Endothelial cell (in vitro differentiated cells): ENCODE results near the gene TSHZ2. TPM values are rescaled to one million over a fixed set of nuclear protein-coding genes. Genes with fewer than 3 reads are reported as not detected.

ENCODE experiments used
- DNase-seq: peaks from one replicate; pipeline ENCODE4 v3.0.0; 2021; ENCODE audit warnings: low spot score
- H3K27ac Mint-ChIP-seq: one replicate; pipeline ENCODE4 v1.8.0; 2021; ENCODE audit warnings: mixed read lengths, inconsistent platforms; ENCODE audit not compliant: unreplicated experiment
- H3K27me3 Mint-ChIP-seq: one replicate; pipeline ENCODE4 v1.8.0; 2021; ENCODE audit warnings: mild to moderate bottlenecking, moderate library complexity, mixed read lengths, inconsistent platforms; ENCODE audit not compliant: unreplicated experiment
- H3K36me3 Mint-ChIP-seq: one replicate; pipeline ENCODE4 v1.8.0; 2021; ENCODE audit warnings: mild to moderate bottlenecking, low read depth, mixed read lengths, inconsistent platforms; ENCODE audit not compliant: unreplicated experiment
- H3K4me1 Mint-ChIP-seq: one replicate; pipeline ENCODE4 v1.8.0; 2021; ENCODE audit warnings: mild to moderate bottlenecking, mixed read lengths, inconsistent platforms; ENCODE audit not compliant: unreplicated experiment
- H3K4me3 Mint-ChIP-seq: one replicate; pipeline ENCODE4 v1.8.0; 2021; ENCODE audit warnings: mild to moderate bottlenecking, mixed read lengths, inconsistent platforms; ENCODE audit not compliant: unreplicated experiment
- H3K9me3 Mint-ChIP-seq: one replicate; pipeline ENCODE4 v1.8.0; 2021; ENCODE audit warnings: mixed read lengths, inconsistent platforms; ENCODE audit not compliant: unreplicated experiment
- total RNA-seq: library from RNA; stranded (reverse); fragmentation: NEBNext Ultra II Directional; extraction: Animal tissue kit (Norgen Biotek cat#: 25700); gene quantifications from one replicate; pipeline ENCODE4 v1.2.1, GENCODE V29; 2021; ENCODE audit not compliant: unreplicated experiment
- TF ChIP-seq, protein P1 (sequence below): fragments of 200-600 bp; sonication (generic); IDR thresholded peaks from one replicate; pipeline ENCODE4 v1.5.0; 2021; ENCODE audit warnings: antibody characterized with exemption; ENCODE audit not compliant: unreplicated experiment

Gene TSHZ2
- total RNA-seq, 1 donor from 2014 or later, result 2.3 TPM

DNA sequence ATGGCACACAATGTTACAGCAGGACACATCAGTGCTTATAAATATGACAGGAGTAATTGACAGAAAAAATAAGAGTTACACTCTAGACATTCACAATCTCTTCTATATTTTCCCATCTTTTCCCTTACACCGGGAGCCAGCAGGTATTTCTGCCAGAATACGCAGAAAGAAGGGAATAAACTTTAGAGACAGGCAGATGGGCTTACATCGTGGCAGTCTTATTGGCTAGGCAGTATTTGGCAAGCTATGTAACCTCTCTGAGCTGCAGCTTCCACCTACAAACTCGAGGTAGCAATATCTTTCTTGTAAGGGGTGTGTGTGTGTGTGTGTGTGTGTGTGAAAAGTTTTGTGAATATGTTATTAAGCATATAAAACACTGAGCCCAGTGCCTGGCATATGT lies 33.0 kb upstream of the TSHZ2 start:
- DNase-seq, result no peak
- Mint-ChIP-seq H3K36me3 (no peaks in the 10 kb centered on the region), H3K4me1 (no peaks in the 10 kb centered on the region), H3K4me3 (no peak overlapping the region), H3K27ac (no peak overlapping the region), H3K27me3 (no peaks in the 10 kb centered on the region), H3K9me3 (no peaks in the 10 kb centered on the region)
- TF ChIP-seq, protein P1, sequence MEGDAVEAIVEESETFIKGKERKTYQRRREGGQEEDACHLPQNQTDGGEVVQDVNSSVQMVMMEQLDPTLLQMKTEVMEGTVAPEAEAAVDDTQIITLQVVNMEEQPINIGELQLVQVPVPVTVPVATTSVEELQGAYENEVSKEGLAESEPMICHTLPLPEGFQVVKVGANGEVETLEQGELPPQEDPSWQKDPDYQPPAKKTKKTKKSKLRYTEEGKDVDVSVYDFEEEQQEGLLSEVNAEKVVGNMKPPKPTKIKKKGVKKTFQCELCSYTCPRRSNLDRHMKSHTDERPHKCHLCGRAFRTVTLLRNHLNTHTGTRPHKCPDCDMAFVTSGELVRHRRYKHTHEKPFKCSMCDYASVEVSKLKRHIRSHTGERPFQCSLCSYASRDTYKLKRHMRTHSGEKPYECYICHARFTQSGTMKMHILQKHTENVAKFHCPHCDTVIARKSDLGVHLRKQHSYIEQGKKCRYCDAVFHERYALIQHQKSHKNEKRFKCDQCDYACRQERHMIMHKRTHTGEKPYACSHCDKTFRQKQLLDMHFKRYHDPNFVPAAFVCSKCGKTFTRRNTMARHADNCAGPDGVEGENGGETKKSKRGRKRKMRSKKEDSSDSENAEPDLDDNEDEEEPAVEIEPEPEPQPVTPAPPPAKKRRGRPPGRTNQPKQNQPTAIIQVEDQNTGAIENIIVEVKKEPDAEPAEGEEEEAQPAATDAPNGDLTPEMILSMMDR, result no peak

DNA sequence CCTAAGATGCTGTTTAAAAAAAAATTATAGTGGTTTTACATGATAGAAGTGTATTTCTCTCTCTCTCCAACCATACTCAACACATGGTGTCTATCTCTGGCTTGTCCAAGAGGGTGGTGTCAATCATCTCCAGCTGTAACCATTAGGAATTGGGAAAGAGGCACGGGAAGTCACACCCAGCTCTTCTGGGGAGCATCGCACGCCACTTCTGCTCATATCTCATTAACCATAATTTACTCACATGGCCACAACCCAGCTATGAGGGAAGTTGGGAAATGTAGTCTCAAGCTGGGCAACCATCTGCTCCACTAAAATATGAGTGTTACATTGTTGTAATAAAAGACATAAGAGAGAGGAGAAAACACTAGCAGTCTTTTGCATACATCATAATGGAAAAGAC lies 30.4 kb upstream of the TSHZ2 start:
- H3K4me1 Mint-ChIP-seq, result no peaks in the 10 kb centered on the region
- TF ChIP-seq, protein P1, result no peak
- DNase-seq, result no peak
- no peak overlapping the region for H3K27ac Mint-ChIP-seq
- no peaks in the 10 kb centered on the region for H3K9me3 Mint-ChIP-seq
- no peak overlapping the region for H3K4me3 Mint-ChIP-seq
- no peaks in the 10 kb centered on the region for H3K36me3 Mint-ChIP-seq
- no peaks in the 10 kb centered on the region for H3K27me3 Mint-ChIP-seq

DNA sequence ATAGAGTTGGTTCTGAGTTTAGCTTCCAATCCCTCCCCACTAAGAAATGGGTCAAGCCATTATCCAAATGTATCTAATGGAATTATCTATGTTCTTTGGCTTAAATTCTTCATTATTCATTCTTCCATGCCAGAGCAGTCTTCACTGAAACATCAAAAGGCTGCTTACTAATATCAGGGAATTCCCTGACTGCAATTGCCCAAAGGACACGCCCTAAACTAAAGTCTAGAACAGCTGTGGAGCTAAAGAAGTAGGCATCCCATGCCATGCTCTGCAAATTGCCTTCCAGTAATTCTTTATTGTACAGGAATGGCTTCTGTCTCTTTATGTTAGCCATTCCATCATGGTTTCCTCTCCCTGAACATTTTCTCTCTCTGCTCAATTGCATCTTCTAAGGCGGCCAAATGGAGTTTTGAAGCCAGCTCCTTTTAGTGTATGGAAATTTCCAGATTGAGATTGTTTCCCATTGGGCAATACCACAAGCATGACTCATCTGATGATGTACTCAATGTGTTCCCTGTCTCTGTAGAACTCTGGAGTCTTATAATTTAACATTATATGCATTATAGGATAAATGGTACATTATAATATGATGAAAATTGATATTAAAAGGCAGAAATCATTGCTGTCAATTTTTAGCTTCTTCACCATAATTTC lies 28.8 kb upstream of the TSHZ2 start:
- no peaks in the 10 kb centered on the region for H3K9me3 Mint-ChIP-seq
- no peaks in the 10 kb centered on the region for H3K36me3 Mint-ChIP-seq
- H3K4me3 Mint-ChIP-seq, result no peak overlapping the region
- no peak overlapping the region for H3K27ac Mint-ChIP-seq
- no peaks in the 10 kb centered on the region for H3K27me3 Mint-ChIP-seq
- TF ChIP-seq, protein P1, result no peak
- H3K4me1 Mint-ChIP-seq, result no peaks in the 10 kb centered on the region
- DNase-seq, result no peak

DNA sequence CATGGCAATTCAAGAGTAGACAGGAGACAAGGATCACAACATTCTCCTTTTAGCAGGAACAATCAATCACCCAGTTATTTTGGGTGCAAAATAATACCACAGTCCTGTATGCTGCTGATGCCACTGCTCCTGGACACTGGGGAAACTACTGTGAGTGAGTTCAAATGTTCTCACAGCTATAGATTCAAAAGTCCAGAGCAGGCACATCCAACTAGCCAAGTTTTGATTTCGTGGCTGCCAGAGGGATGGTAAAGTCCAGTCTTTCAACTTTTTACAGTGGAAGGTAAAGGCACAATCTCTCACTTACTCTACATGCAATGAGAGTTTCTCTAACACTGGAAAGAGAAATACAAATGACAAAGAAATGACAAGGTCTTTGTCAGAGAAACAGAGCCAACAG lies 26.9 kb upstream of the TSHZ2 start:
- no peaks in the 10 kb centered on the region for H3K36me3 Mint-ChIP-seq

DNA sequence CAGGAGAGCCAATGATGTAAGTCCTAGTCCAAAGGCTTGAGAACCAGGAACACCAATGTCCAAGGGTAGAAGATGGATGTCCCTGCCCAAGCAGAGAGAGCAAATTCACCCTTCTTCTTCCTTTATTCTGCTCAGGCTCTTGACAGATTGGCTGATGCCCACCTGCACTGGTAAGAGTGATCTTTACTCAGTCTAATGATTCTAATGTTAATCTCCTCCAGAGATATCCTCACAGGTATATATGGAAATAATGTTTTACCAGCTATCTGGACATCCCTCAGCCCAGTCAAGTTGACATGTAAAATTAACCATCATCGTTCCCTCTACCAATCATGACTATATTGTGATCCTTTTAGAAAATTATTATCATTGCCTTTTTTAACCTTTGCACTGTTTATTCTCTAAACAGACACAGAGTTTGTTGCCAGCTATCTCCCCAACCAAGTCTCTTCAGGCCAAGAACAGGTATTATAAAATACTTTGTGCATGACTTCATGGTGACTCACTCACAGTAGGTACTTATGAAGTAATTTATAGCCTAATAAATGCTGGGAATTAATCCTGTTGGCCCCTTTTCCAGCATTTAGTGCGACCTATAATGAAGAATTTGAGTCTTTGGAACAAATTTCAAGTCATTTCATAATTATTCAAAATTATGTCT lies 26.2 kb upstream of the TSHZ2 start:
- TF ChIP-seq, protein P1, result no peak

More for the DNA sequence above, 26.9 kb upstream of the TSHZ2 start:
- no peak overlapping the region for H3K27ac Mint-ChIP-seq
- no peak overlapping the region for H3K4me3 Mint-ChIP-seq
- DNase-seq, result no peak
- H3K27me3 Mint-ChIP-seq, result no peaks in the 10 kb centered on the region
- no peaks in the 10 kb centered on the region for H3K4me1 Mint-ChIP-seq
- TF ChIP-seq, protein P1, result no peak
- no peaks in the 10 kb centered on the region for H3K9me3 Mint-ChIP-seq

More for the DNA sequence above, 26.2 kb upstream of the TSHZ2 start:
- no peak overlapping the region for H3K27ac Mint-ChIP-seq
- no peaks in the 10 kb centered on the region for H3K4me1 Mint-ChIP-seq
- DNase-seq, result no peak
- H3K27me3 Mint-ChIP-seq, result no peaks in the 10 kb centered on the region
- H3K4me3 Mint-ChIP-seq, result no peak overlapping the region
- no peaks in the 10 kb centered on the region for H3K9me3 Mint-ChIP-seq
- no peaks in the 10 kb centered on the region for H3K36me3 Mint-ChIP-seq
